ENCODE data around the gene MS4A14.

GRCh38 chr11:60455531-60456042 is 59.3 kb downstream of the MS4A14 start, which contains the start of gene MS4A1:
- TF ChIP-seq CTCF (IDR thresholded peaks at IDR 0.05; ENCODE audit: low read depth, low read length, missing input control) (no peak), ZBTB33 (IDR thresholded peaks at IDR 0.05) (no peak), EGR1 (IDR thresholded peaks at IDR 0.05; ENCODE audit: low read depth in 2 of 2) (no peak), RXRA (IDR thresholded peaks at IDR 0.05) (no peak), YY1 (IDR thresholded peaks at IDR 0.05) (no peak), RAD21 (IDR thresholded peaks at IDR 0.05) (no peak), MAX (IDR thresholded peaks at IDR 0.05) (no peak), HNF4A (conservative IDR thresholded peaks at IDR 0.05) (no peak), NR2F2 (IDR thresholded peaks at IDR 0.05) (no peak), TAF1 (conservative IDR thresholded peaks at IDR 0.05) (no peak), REST (IDR thresholded peaks at IDR 0.05) (no peak), HNF4G (IDR thresholded peaks at IDR 0.05) (no peak)
- TF ChIP-seq, protein P1, sequence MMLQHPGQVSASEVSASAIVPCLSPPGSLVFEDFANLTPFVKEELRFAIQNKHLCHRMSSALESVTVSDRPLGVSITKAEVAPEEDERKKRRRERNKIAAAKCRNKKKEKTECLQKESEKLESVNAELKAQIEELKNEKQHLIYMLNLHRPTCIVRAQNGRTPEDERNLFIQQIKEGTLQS (IDR thresholded peaks at IDR 0.05) = no peak

All from liver (tissue), 3 donors.